GM21619 (cell line): ENCODE results near the gene HID1.
"Not testable (repeated sequence)": the region's sequence is repeated elsewhere in the genome, so short reads cannot be mapped to it uniquely, and the experiment has no call there.

Source experiments
- ATAC-seq: cut with Tn5 transposase; IDR thresholded peaks from one replicate; pipeline ENCODE4 v1.9.1; 2021; ENCODE audit not compliant: unreplicated experiment

Gene HID1

GRCh38 chr17:74971069-74971841 is 1.3 kb downstream of the HID1 start:
- no peak for ATAC-seq

DNA sequence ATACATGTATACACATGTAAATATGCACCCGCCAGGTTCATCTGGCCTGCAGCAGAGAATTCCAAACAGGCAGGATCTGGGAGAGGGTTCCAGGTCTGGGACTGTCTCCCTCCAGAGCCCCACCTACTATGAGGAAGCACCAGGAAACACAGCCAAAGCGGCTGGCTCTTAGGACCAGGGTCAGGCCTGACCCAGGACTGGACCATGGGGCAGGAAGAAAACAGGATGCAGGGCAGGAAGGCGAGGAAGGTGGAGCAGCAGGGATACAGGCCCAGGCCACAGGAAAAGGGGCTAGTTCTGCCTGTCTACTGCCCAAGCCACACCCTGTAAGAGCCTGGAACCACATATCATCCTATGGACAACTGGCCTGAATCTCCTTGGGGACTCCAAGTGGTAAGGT is 2.2 kb downstream of the HID1 start:
- no peak for ATAC-seq

DNA sequence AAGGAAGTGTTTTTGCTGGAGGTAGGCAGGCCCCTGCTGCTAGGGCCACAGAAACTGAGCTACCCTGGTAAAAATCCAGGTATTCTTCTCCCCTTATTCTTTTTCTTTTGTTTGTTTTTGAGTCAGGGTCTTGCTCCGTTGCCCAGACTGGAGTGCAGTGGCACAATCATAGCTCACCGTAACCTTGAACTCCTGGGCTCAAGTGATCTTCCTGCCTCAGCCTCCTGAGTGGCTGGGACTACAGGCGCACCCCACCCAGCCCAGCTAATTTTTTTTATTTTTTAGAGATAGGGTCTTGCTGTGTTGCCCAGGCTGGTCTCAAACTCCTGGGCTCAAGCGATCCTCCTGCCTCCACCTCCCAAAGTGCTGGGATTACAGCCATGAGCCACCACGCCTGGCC is 3.1 kb downstream of the HID1 start:
- not testable (repeated sequence) for ATAC-seq

DNA sequence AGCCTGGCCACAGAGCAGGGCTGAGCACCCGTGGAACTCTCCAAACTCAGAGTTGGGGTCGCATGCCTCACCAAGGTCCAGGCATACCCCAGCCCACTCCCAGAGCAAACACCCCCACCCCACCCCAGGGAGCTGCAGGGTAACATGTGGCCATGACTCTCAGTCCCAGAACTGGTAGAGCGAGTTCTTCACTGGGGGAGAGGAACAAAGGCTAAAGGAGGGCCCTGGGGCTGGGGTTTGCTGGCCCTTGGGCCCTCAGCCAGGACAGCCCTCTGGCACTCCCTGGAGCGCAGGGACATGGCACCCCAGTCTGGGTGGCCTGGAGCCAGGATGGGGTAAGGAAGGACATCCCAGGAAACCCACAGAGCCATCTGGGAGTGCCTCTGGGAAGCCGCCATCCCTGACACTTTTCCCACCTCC is 4.2 kb downstream of the HID1 start:
- no peak for ATAC-seq

DNA sequence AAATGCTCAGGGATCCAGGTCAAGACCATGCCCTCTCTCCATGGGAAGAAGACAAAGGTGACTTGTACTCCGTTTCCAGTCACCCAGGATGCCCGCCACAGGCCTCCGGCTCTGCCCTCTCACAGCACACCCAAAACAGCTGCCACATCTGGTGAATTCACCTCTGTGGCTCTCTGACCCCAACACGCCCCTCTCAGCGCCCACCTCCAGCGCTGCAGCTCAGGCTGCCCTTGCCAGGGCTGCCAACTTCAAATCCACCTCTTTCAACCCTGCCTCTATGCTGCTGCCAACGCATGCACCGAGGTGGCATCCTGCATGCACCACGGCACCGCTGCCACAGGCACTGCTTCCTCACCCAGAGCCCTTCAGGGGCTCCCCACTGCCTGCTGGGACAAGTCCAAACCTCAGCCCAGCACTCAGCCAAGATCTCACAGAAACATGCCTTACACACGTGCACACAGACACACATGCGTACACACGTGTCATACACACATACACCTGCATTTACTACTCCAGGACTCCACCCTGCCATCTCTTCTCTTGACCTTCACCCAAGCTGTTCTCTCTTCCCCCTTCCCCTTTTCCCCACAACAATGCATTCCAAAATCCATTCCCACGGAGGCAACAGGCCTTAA is 7.5 kb downstream of the HID1 start:
- ATAC-seq: no peak

- no peak for ATAC-seq
Observed at GRCh38 chr17:74964246-74964761, 8.3 kb downstream of the HID1 start.

GRCh38 chr17:74963656-74964055 is 8.9 kb downstream of the HID1 start:
- no peak for ATAC-seq

GRCh38 chr17:74962622-74963394 is 9.8 kb downstream of the HID1 start:
- ATAC-seq: no peak

GRCh38 chr17:74961657-74962350 is 10.8 kb downstream of the HID1 start:
- no peak for ATAC-seq

DNA sequence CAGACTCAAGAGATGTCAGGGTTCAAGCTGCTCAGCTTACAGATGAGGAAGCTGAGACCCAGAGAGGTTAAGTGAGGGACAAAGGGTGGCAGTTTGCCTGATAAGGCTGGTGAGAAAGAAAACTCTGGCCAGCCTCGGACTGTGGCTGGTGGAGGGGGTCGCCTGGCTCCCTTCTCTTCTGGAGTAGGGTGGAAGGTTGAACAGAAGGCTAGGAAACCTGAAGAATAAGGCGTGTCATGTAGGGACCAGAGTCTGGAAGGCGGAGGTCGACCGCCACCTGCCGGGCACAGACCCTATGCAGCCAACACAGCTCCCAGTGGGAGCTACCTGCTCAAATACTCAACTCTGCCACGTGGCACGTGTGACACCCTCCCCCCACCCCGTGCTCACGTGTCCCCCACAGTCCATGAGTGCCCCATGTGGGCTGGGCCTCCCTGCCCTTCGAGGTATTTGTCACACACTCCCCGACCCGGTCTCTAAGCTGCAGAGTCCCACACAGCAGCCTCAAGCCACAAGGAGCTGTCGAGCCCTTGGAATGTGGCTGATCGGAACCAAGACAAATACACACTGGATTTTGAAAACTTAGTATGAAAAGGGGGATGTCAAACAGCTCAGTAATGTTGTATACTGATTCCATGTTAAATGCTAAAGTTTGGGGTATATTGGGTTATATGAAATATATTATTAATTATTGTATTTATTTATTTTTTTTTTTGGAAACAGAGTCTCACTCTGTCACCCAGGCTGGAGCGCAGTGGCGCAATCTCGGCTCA is 11.8 kb downstream of the HID1 start:
- no peak for ATAC-seq

- ATAC-seq: no peak
Observed at GRCh38 chr17:74959826-74960515, 12.6 kb downstream of the HID1 start.

DNA sequence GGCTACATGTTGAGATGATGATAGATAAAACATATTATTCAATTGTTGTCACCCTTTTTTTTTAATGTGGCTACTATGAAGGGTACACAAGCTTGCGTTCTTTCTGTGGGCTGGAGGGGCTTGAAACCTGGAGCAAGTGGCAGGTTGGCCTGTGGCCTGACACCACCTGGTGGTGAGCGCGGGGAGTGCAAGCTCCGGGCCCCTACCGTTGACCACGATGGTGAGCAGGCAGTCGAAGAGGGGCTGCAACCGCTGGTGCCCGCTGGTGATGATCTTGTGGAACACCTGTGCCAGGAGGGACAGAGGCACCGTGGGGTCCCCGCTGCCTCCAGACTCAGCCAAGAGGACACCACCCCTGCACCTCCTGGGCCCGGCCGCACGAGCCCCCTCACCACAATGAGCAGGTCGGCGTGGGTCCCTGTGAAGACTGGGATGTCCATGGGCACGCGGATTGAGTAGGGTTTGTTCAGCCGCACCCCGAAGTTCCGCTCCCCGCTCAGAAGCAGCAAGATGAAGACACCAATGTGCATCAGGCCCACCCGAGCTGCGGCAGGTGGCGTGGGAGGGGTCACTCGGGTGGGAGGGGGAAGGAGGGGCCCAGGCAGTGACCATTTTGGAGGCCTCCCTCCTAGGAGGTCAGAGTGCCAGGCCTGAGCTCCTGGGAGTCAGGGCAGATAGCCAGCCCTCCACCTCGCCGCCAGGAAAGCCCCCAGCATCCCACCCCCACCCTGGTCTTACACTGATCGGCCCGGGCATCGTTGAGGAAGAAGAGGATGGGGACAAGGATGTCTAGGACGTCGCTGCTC is 14.4 kb downstream of the HID1 start:
- ATAC-seq: no peak

DNA sequence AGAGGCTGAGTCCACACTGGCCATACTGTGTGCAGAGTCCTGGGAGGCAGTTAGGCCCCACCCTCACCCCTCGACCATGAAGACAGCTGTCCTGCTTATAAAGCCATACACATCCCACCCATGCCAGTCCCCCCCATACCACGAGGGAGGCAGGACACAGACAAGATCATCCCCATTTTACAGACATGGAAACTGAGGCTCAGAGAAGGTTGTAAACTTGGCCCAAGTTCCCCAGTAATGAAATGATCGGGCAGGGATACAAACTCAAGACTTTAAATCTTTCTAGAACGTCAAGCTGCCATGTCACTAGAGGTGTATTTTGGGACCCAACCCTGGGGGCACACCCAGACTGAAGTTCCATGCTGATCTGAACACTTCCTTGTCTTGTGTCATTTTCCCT is 16.5 kb downstream of the HID1 start:
- no peak for ATAC-seq

GRCh38 chr17:74954665-74955421 is 17.7 kb downstream of the HID1 start:
- no peak for ATAC-seq

- no peak for ATAC-seq
Observed at GRCh38 chr17:74954115-74954514, 18.4 kb downstream of the HID1 start.

DNA sequence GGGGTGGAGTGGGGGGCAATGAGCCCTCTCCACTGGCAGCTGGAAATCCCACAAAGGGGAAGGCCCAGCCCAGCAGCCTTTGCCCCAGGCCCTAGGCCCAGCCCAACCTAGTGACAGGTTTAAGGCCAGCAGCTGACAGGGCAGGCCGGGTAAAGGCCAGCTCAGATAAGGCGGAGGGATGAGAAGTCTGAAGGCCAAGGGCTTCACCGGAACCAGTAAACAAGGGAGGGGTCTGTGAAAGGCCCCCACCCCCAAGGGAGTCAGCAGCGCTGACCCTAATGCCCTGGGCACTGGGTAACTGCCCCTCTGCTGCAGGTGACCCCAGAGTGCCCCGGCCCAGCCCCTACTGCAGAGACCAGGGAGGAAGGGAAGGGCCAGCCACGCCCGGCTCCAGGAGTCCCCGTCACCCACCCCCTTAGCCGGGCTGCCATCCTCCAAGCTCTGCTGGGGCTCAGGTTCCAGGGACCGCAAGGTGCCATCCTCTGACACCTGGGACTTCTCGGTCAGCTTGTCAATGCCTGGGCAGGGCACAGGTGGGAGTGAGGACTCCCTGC is 19.3 kb downstream of the HID1 start:
- no peak for ATAC-seq

DNA sequence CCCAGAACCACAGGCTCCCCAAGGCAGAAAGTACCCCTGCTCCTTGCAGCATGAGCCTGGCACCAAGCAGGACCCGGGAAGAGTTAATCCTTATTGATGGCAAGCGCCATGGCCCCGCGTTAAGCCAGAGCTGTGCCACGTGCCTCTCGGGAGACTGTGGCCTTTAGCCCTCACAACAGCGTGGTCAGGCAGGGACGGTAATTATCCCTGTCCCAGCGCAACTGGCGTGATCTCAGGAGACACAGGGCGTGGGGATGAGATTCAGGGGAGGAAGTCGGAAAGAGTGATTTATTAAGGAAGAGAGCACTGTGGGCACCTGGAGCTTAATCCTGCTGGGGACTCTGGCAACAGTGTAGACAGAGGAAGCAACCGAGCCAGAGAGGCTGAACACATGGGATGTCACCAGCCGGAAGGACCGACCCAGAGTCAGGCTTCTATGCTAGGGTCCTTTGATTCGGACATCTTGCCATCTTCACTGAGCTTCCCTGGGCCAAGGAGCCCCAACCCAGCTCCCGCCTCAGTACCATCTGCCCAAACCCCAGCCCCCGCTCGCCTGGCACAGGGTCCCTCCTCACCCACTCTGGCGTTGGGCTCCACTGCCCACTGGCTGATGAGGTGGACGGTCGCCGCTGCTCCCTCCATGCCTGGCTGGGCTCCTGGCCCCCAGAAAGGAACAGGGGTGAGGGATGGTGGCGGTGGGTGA is 20.0 kb downstream of the HID1 start:
- no peak for ATAC-seq
